Thoracic aorta (tissue), 2 donors: Measurements from ENCODE around the gene DGCR2. TPM values are rescaled to one million over a fixed set of nuclear protein-coding genes. Genes with fewer than 3 reads are reported as not detected.
"Not testable (repeated sequence)": the region's sequence is repeated elsewhere in the genome, so short reads cannot be mapped to it uniquely, and the experiment has no call there.

Experiments
- ATAC-seq: fragments of 150-250 bp; one replicate; pipeline ENCODE4 v1.8.0; 2017; ENCODE audit warnings: low read depth; ENCODE audit not compliant: insufficient number of reproducible peaks, low FRiP score
- DNase-seq: peaks from one replicate; pipeline ENCODE4 v3.0.0-alpha.2; 2020; ENCODE audit warnings: low spot score
- H3K27ac ChIP-seq, 2 donors: fragments of 200-600 bp; sonication (generic); 1 replicate in 1 of 2; 2 replicates in 1 of 2; pipeline ENCODE4 v1.5.1; 2016; ENCODE audit warnings: mild to moderate bottlenecking in 2 of 2, moderate library complexity in 2 of 2
- H3K27me3 ChIP-seq: fragments of 200-600 bp; sonication (generic); replicated peaks from 2 replicates; pipeline ENCODE4 v1.6.0; 2016; ENCODE audit warnings: mild to moderate bottlenecking; ENCODE audit not compliant: insufficient read depth
- H3K36me3 ChIP-seq: fragments of 200-600 bp; sonication (generic); one replicate; pipeline ENCODE4 v1.5.1; 2016
- H3K4me1 ChIP-seq, 2 donors: fragments of 200-600 bp; sonication (generic); 1 replicate in 1 of 2; 2 replicates in 1 of 2; pipeline versions ENCODE4 v1.5.1 to v1.6.0; 2016; ENCODE audit warnings: low read depth in 2 of 2, mild to moderate bottlenecking in 1 of 2; ENCODE audit not compliant: control insufficient read depth in 1 of 2
- H3K4me3 ChIP-seq: fragments of 200-600 bp; sonication (generic); 2 replicates; pipeline ENCODE4 v1.5.1; 2016; ENCODE audit warnings: mild to moderate bottlenecking
- H3K9me3 ChIP-seq: fragments of 200-600 bp; sonication (generic); 2 replicates; pipeline ENCODE4 v1.5.1; 2016
- total RNA-seq, 2 donors: library from RNA; depleted of rRNA; stranded (reverse); fragments of >200 nt; gene quantifications; one replicate each; pipeline versions ENCODE4 v1.1.0 to v1.2.3, GENCODE V29; 2016

Gene DGCR2
- total RNA-seq, 2 donors from 2014 or later, result 42.1 to 105 TPM

DNA sequence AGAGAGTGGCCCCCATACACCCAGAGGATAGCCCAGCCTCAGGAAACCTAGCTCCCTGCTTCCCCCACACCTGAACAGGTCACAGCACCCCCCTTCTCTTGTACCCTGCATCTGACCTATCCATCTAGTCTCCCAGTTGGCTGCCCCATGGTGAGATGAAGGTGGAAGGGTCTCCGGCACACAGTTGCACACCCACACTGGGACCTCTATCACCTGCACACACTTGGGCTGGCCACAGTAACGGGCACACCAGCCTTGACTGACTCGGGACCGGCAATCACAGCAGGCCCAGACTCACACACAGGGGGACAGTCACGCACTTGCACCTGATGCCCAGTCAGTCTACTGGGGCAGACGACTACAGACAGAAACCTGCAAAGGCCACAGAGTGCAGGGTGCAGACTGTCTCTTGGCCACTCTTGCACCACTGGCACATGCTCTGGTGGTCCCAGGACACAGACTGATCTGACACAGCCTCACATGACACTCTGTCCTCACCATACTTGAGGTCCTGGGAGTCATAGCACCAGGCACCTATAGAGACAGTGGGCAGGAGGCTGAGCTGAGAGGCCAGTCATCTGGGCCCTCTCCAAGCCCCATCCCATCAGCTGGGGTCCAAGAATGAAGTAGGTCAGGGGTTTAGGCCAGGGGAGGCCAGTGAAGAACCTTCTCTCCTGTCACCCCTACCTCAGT lies 88.0 kb downstream of the DGCR2 start:
- H3K27me3 ChIP-seq, DNase-seq, ATAC-seq, H3K9me3 ChIP-seq, H3K4me3 ChIP-seq, H3K4me1 ChIP-seq, H3K27ac ChIP-seq, H3K36me3 ChIP-seq: not testable (repeated sequence)

DNA sequence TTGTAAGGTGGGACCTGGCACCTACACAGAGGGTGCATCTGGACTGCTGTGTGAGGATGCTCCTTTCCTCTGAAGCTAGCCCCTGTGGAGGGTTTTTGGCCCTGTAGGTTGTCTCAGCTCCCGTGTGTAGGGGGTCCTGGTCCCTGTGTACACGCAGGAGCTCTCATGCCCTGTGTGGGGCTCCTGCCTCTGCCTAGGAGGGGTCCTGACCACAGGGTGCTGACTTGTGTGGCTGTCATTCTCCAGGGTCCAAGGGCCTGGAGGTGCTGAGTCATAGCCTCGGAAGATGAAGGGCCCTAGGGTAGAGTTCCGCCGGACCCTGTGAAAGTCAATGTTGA lies 88.7 kb downstream of the DGCR2 start:
- H3K36me3 ChIP-seq, H3K4me3 ChIP-seq, H3K27ac ChIP-seq, ATAC-seq, DNase-seq, H3K4me1 ChIP-seq, H3K27me3 ChIP-seq, H3K9me3 ChIP-seq: not testable (repeated sequence)

DNA sequence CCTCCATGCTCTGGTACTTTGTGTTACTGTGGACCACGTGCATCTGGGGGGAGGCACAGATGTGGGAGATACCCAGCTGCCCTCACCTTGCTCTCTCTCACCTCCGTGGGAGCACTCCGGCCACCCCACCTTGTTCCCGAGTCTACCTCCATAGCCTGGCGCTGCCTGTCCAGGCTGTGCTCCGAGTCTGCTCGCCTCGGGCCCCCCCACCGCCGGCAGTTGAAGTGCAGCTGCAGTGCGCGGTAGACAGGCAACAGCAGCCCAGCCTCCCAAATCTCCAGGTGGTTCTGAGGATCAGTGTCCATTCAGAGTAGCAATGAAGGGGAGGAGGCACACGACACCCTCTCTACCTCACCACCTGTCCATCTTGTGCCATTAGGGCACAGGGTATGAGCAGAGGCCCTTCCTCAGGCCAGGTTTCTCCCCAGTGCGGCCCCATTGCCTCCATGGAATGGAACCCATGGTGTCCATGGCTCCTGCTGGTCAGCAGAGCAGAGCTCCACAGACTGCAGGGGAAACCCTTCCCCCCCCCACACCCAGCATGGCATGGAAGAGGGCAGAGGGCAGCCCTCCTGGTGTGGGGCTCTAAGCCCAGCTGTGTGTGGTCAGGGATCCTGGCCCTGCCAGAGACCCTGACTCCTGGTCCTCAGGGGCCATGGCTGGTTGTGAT lies 89.2 kb downstream of the DGCR2 start:
- ATAC-seq, H3K27me3 ChIP-seq, H3K4me1 ChIP-seq, H3K4me3 ChIP-seq, H3K27ac ChIP-seq, H3K9me3 ChIP-seq, DNase-seq, H3K36me3 ChIP-seq: not testable (repeated sequence)

DNA sequence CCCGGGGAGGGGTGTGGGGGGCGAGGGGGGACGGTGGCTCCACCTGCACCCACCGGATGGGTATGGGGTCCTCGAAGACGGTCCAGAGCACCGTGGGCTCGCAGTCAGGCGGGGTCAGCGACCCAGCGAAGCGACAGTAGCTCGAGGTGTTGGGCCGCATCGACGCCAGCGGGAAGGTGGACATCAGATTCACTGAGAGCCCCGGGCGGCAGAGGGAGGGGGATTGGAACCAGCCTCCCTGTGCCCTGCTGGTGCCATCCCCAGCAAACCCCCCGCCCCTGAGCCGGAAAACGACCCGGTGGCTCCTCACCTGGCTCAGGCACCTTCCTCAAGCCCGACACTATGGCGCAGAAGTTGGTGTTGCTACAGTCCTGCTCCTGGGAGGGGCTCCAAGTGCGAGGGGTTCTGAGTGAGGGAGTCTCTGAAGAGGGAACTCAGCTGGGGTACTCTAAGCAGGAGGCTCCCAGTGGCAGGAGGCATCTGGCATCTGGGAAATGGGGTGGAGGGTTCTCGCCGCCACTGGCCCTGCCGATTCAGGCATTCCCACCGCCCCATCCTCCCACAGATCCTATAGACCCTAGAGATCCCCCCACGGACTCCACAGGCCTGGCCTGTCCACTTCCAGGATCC lies 89.9 kb downstream of the DGCR2 start:
- not testable (repeated sequence) for H3K4me1 ChIP-seq, ATAC-seq, H3K4me3 ChIP-seq, H3K36me3 ChIP-seq, H3K9me3 ChIP-seq, DNase-seq, H3K27me3 ChIP-seq, H3K27ac ChIP-seq

DNA sequence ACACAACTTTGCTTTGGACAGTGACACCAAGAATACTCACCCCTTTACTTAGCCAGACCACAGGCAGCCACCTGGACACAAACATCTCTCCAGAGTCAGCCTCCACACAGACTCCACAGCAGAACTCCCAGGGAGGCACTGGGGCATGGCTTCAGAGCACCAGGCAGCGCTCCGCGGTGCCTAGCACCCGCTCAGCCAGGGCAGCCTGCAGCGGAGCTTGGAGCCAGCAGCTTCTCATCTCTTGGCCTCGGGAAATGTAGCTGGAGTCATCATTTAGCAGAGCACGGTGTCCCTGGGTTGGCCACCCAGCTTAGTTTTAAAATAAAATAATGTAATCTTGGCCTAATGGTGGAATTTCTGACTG lies 91.3 kb downstream of the DGCR2 start:
- H3K27me3 ChIP-seq, H3K4me1 ChIP-seq, H3K9me3 ChIP-seq, H3K4me3 ChIP-seq, H3K27ac ChIP-seq, ATAC-seq, H3K36me3 ChIP-seq, DNase-seq: not testable (repeated sequence)

DNA sequence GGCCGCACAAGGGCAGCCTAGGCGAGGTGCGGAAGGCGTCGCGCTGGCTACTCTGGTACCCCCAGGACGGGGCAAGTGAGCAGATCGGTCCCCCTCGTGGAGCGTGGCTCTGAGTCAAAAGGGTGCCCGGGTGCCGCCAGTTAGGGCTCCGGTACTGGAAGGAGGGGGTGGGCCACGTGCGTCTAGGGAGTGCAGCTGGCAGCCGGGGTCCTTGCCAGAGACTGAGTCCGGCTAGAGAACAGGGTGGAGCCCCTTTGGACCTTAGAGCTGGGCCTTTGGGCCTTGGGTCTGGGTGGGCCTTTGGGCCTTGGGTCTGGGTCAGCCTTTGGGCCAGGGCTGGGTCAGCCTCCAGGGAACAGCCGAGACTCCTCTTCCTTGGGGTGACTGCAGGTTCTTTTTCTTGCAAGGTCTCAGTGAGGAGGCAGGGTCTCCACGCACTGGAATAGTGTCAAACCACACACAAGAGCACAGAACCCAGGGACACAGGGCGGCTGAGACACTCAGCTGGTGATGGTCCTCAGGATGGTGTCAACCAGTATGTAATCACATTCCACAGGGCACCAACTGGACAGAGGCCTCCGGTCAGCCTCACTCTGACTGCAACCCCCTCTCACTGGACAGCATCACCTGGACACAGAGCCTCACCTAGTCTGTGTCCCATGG lies 91.9 kb downstream of the DGCR2 start:
- DNase-seq, H3K27ac ChIP-seq, ATAC-seq, H3K4me1 ChIP-seq, H3K4me3 ChIP-seq, H3K36me3 ChIP-seq, H3K9me3 ChIP-seq, H3K27me3 ChIP-seq: not testable (repeated sequence)

DNA sequence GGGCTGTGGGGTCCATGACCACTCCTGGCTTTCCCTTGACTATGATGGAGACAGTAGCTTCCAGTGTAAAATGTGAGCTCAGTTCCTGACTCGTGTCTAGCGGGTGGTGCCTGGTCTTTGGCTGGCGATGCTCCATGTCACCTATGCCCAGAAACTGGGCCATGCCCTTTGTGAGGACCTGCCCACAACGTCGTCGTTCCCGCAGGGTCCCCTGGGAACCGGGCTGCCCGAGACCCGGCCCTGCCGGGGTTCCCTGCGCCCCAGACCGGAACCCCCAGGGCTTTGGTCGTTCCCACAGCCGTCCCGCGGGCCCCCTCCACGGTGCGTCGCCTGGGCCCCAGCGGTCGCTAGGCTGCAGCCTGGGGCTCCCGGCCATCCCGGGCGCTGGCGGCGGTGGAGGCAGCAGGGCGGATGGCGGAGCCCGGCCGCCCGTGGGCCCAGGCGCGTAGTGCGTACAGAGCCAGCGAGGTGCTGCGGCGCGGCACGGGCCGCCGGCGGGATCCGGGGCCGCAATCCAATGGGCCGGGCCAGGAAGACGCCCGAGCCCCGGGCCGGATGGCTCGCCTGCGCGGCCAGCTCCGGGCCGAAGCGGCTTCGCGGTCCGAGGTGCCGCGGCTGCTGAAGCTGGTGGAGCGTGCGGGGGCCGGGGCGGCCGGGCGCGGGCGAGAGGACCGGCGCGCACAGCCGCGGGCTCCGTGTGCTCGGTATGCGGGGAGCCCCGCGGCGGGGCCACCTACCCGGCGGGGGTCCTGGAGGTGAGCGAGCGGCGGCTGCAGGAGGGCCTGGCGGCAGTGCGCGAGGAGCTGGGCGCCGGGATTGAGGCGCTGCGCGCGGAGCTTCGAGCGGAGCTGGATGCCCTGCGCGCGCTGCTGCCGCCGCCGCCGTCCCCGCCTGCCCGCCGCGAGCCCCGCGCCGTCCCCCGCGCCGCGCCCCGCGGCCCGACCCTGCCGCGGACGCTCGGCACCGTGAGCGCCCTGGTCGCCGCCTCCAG lies 92.8 kb downstream of the DGCR2 start:
- not testable (repeated sequence) for H3K4me1 ChIP-seq, ATAC-seq, H3K27ac ChIP-seq, H3K36me3 ChIP-seq, H3K9me3 ChIP-seq, H3K27me3 ChIP-seq, DNase-seq, H3K4me3 ChIP-seq

DNA sequence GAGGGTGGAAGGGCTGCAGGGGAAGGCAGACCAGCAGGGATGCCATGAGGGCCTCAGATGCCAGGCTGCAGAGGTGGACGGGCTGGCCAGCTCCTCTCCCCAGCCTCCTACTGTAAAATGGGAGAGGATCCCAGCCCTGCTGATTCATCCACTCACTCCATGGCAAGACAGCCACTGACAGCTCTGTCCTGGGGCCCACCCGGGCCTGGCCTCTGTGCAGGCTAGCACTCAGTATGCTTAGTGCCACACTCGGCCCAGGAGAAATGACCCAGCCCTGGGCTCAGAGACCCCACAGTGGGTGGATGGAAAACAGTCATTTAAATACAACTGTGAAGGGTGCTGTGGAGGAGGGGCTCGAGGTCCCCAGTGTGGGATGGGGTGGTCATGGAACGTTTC lies 94.2 kb downstream of the DGCR2 start:
- not testable (repeated sequence) for H3K4me1 ChIP-seq, H3K36me3 ChIP-seq, H3K27ac ChIP-seq, H3K27me3 ChIP-seq, H3K9me3 ChIP-seq, ATAC-seq, DNase-seq, H3K4me3 ChIP-seq

DNA sequence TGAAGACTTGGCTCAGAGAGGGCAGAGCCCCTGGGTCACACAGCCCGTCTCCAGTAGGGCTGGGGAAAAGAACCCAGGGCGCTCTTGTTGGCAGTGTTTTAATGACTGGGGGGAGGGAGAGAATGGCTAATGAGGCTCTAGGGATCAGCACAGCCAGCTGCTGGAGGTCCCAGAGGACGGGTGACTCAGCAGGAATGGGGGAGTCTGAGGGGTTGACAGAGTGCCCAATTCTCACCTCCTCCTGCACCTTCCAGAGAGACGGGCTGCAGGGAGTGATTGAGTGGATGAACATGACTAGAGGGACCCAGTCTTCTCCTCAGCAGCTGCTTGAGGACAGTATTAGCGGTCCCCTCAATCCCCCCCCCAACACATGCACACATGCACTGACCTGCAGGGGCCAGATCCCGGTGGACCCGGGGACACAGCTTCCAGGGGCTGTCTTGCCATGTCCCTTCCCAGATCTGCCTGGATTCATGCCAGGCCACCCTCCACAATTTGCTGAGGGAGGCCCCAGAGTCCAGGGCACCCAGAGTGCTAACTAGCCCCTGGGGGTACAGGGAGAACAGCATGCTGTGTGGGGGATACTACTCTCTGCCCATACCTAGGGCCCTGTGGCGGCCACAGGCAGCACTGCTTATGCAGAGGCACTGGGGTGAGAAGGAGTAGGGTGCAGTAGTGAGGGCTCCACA lies 94.7 kb downstream of the DGCR2 start:
- not testable (repeated sequence) for DNase-seq, ATAC-seq, H3K27me3 ChIP-seq, H3K36me3 ChIP-seq, H3K9me3 ChIP-seq, H3K4me3 ChIP-seq, H3K4me1 ChIP-seq, H3K27ac ChIP-seq

DNA sequence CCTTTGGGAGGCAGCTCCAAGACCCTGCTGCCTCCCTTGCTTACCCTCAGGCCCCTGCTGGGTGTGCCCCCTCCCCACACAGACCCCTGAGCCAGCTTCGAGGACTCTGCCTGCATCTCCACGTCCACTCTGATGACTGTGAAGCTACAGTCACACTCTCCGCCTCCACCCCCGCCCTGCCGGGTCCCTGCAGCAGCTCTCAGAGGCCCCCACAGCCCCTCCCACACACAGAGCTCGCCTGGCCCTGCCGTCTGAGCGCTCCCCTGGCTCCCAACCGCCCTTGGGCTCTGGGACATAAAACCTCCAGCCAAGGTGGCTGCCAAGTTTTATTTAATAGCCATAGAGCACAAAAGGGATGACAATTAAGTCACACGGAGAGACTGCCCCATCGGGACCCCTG lies 96.1 kb downstream of the DGCR2 start:
- not testable (repeated sequence) for H3K4me1 ChIP-seq, H3K27me3 ChIP-seq

DNA sequence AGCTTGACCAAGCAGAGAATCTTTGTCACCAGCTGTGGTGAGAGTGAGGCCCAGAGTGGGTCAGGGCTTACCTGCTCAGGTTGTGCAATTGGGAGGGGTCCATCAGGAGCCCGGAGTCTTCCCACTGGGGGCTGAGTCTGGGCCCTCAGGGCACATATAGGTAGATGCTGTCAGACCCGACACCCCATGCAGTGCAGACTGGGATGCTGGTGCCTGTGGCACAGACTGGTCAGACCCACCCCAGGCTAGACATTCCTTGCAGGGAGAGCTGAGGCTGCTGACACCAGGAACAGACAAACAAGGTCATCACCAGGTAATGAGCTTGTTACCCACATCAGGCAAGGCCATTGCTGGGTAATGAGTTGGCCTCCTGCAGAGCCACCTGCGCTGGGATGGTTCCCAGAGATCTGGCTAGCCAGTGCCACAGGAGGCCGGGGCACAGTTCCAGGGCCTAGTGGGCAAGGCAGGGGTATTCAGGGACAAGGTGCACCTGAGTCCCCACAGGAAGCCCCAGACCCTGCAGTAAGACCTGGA lies 97.2 kb downstream of the DGCR2 start:
- not testable (repeated sequence) for H3K27me3 ChIP-seq, H3K36me3 ChIP-seq, H3K4me3 ChIP-seq, DNase-seq, H3K9me3 ChIP-seq, ATAC-seq, H3K27ac ChIP-seq, H3K4me1 ChIP-seq

More for the DNA sequence above, 96.1 kb downstream of the DGCR2 start:
- not testable (repeated sequence) for H3K9me3 ChIP-seq, DNase-seq, H3K4me3 ChIP-seq, H3K27ac ChIP-seq, H3K36me3 ChIP-seq, ATAC-seq
